Measurements from ENCODE around the gene TNKS1BP1. TPM values are rescaled to one million over a fixed set of nuclear protein-coding genes. Genes with fewer than 3 reads are reported as not detected.

The TNKS1BP1 gene
- total and polyA plus RNA-seq, 7 donors, result 63.9 to 288 (median 80.1) TPM

GRCh38 chr11:57359396-57359795 is 34.6 kb upstream of the TNKS1BP1 start:
- DNase-seq, result no peak
- peak in 1 of 4 donors; percentile 8 for ATAC-seq
- peaks cover 7% of the 10 kb centered on the region for H3K4me1 ChIP-seq
- peak overlapping the region; percentile 57 for H3K27ac ChIP-seq
- no peak overlapping the region for H3K4me3 ChIP-seq
- intact Hi-C loops (cut with DNase I), result no loop called here
- no peaks in the 10 kb centered on the region for H3K27me3 ChIP-seq (ENCODE audit: insufficient read depth in 3 of 3, low read length in 2 of 3)
- TF ChIP-seq CTCF (IDR thresholded peaks at IDR 0.05), result no peak
- no peaks in the 10 kb centered on the region for H3K9me3 ChIP-seq
- 62 to 81% (median 64%) methylated on average over 5 of the region's 5 CpGs for WGBS, 3 donors
- H3K36me3 ChIP-seq (ENCODE audit: insufficient read depth in 1 of 2, low read depth in 1 of 2), result no peaks in the 10 kb centered on the region

GRCh38 chr11:57358991-57359390 is 34.2 kb upstream of the TNKS1BP1 start:
- DNase-seq, result no peak
- TF ChIP-seq CTCF (IDR thresholded peaks at IDR 0.05), result no peak
- 74 to 83% (median 76%) methylated on average over 8 to 9 of the region's 9 CpGs for WGBS, 3 donors
- no peaks in the 10 kb centered on the region for H3K27me3 ChIP-seq (ENCODE audit: insufficient read depth in 3 of 3, low read length in 2 of 3)
- peak overlapping the region; percentile 57 for H3K27ac ChIP-seq
- ATAC-seq, result peak in 1 of 4 donors; percentile 26
- no peaks in the 10 kb centered on the region for H3K9me3 ChIP-seq
- peaks cover 7% of the 10 kb centered on the region for H3K4me1 ChIP-seq
- H3K4me3 ChIP-seq, result no peak overlapping the region
- intact Hi-C loops (cut with DNase I), result no loop called here
- H3K36me3 ChIP-seq (ENCODE audit: insufficient read depth in 1 of 2, low read depth in 1 of 2), result no peaks in the 10 kb centered on the region

GRCh38 chr11:57358543-57358961 is 33.8 kb upstream of the TNKS1BP1 start:
- Histone ChIP-seq H3K27me3 (ENCODE audit: insufficient read depth in 3 of 3, low read length in 2 of 3) (no peaks in the 10 kb centered on the region), H3K4me1 (peaks cover 7% of the 10 kb centered on the region), H3K9me3 (no peaks in the 10 kb centered on the region), H3K27ac (peak overlapping the region; percentile 57), H3K4me3 (no peak overlapping the region), H3K36me3 (ENCODE audit: insufficient read depth in 1 of 2, low read depth in 1 of 2) (no peaks in the 10 kb centered on the region)
- TF ChIP-seq CTCF (IDR thresholded peaks at IDR 0.05), result no peak
- no peak for DNase-seq
- intact Hi-C loops (cut with DNase I), result no loop called here
- WGBS, 3 donors, result 58 to 72% (median 61%) methylated on average over 9 of the region's 9 CpGs
- ATAC-seq, result peak; percentile 79 to 89 (median 82)

GRCh38 chr11:57357856-57358255 is 33.1 kb upstream of the TNKS1BP1 start:
- H3K27me3 ChIP-seq (ENCODE audit: insufficient read depth in 3 of 3, low read length in 2 of 3), result no peaks in the 10 kb centered on the region
- intact Hi-C loops (cut with DNase I), result no loop called here
- DNase-seq, result no peak
- H3K27ac ChIP-seq, result peak overlapping the region; percentile 54
- no peaks in the 10 kb centered on the region for H3K36me3 ChIP-seq (ENCODE audit: insufficient read depth in 1 of 2, low read depth in 1 of 2)
- H3K4me1 ChIP-seq, result peaks cover 7% of the 10 kb centered on the region
- 20 to 27% (median 21%) methylated on average over 6 of the region's 6 CpGs for WGBS, 3 donors
- TF ChIP-seq CTCF (IDR thresholded peaks at IDR 0.05), result no peak
- no peaks in the 10 kb centered on the region for H3K9me3 ChIP-seq
- no peak for ATAC-seq
- no peak overlapping the region for H3K4me3 ChIP-seq

GRCh38 chr11:57357310-57357709 is 32.6 kb upstream of the TNKS1BP1 start:
- TF ChIP-seq CTCF (IDR thresholded peaks at IDR 0.05), result no peak
- Histone ChIP-seq H3K27me3 (ENCODE audit: insufficient read depth in 3 of 3, low read length in 2 of 3) (no peaks in the 10 kb centered on the region), H3K9me3 (no peaks in the 10 kb centered on the region), H3K27ac (peak overlapping the region; percentile 54), H3K4me1 (peaks cover 7% of the 10 kb centered on the region), H3K4me3 (no peak overlapping the region), H3K36me3 (ENCODE audit: insufficient read depth in 1 of 2, low read depth in 1 of 2) (no peaks in the 10 kb centered on the region)
- WGBS, 3 donors, result 89 to 93% (median 92%) methylated on average over 3 of the region's 3 CpGs
- DNase-seq, result no peak
- intact Hi-C loops (cut with DNase I), result no loop called here
- no peak for ATAC-seq
